NCI-H748 (cell line): Measurements from ENCODE around the gene TSPAN4.
A peak's percentile ranks its signal among the peaks of the same experiment; 100 is the strongest.

Experiments used
- DNase-seq: peaks from one replicate; lab custom pipeline; 2025; ENCODE audit not compliant: unreplicated experiment; lab: John Stamatoyannopoulos, UW

Gene TSPAN4

DNA sequence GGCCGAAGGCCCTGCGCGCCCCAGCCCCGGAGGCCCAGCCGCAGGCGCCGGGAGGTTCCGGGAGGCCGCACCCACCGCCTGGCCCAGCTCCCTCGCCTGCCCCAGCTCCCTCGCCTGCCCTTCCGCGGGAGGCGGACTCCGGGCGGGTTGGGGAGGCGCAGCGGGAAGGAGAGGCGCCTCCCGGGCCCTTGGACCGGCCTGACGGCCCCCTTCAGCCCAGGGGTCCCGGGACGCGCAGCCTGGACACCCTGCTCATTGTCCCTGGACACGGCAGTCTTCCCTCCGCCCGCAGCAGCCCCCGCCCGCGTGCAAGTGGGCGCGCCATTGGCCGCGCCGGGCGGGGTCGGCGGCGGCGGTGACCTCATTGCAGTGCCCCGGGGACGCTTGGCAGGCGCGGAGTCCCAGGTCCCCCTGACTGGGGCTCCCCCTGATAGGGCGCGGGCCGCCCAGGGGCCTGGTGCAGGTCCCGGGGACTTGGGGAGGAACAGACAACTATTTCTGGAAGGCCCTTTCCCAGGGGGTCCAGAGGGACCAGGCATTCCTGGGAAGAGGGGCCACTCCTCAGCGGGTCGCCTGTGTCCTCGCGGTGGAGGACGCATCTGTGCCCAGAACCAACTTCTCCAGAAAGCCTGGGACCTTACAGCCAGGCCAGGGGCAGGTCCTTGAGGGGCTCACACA lies 9.4 kb upstream of the TSPAN4 start:
- DNase-seq = peak; percentile 63

DNA sequence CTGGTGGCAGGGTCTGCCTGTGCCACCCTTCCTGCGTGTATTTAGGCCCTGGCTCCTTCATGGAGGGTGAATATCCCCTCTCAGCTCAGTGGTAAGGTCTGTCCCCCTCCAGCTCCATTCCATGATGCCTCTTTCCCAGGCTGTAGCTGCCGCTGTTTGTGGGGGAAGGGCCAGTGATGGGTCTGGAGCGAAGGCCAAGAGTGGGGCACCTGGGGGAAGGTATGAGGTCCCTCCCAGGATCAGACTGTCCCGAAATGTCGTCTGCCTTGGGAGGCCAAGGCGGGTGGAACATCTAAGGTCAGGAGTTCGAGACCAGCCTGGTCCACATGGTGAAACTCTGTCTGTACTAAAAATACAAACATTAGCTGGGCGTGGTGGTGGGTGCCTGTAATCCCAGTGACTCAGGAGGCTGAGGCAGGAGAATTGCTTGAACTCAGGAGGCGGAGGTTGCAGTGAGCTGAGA lies 8.8 kb upstream of the TSPAN4 start:
- DNase-seq = no peak

DNA sequence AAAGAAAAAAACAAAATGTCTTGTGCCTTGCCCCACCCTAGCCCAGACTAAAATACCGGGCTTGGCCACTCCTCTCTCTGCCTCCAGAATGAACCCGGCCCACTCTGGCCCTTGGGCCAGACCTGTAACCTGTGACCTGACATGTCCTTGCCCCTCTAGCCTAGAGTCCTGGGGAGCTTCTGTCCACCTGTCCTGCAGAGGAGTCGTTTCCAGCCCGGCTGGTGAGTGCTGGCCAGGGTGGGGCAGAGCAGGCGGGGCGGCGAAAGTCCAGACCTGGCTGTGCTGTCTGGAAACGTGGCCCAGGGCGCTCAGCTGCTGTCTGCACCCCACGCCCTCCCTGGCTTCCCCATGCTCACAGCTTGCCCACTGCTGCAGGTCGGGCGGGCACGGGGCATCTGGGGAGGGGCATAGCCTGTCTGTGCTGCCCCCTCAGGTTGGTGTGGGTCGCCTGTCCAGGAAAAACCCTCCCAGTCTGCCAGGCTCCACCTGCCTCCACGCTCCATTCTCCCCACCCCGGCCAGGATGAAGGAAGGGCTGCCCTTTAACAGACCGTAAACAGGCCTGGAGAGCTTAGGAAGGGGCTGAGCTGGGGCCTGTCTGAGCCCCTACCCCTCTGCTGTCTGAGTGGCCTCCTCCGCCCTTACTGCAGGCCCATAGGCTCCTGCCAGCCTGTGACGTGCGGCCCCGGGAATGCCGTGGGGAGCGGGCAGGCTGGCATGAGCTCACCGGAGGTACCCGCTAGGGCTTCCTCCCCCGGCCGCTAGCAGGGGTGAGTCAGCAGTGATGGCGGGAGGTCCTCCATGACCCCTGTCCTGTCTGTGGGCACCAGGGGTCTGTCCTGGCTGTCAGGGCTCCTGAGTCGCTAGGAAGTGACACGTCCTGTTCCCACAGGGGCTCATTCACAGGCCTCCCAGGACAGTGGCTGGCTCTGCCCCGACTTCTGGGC lies 8.0 kb upstream of the TSPAN4 start:
- peak; percentile 36 for DNase-seq

DNA sequence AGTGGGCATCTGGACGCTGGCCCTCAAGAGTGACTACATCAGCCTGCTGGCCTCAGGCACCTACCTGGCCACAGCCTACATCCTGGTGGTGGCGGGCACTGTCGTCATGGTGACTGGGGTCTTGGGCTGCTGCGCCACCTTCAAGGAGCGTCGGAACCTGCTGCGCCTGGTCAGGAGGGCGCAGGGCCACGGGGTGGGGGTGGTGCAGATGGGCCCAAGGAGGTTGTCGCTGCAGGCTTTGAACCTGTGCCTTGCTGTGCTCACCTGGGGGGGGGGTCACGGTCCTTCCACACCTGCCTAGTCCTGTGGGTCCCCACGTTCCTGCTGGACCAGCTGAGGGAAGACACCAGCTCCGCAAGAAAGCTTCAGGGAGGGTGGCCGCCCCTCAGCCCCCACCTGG lies 6.4 kb upstream of the TSPAN4 start:
- DNase-seq = no peak

DNA sequence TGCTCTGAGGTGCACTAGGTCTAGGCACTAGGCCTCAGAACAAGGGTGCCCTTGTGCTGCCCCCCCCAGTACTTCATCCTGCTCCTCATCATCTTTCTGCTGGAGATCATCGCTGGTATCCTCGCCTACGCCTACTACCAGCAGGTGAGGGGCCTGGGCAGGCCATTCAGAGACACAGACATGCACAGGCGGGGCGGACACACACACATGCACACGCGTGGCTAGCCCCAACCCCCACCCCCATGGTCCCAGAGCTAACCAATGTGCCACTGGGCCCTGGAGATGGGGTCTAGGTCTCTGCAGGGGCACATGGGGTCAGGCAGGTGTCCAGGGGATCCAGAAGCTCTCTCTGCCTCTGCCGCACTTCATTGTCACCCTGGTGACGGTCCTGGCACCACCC lies 6.0 kb upstream of the TSPAN4 start:
- DNase-seq = no peak

DNA sequence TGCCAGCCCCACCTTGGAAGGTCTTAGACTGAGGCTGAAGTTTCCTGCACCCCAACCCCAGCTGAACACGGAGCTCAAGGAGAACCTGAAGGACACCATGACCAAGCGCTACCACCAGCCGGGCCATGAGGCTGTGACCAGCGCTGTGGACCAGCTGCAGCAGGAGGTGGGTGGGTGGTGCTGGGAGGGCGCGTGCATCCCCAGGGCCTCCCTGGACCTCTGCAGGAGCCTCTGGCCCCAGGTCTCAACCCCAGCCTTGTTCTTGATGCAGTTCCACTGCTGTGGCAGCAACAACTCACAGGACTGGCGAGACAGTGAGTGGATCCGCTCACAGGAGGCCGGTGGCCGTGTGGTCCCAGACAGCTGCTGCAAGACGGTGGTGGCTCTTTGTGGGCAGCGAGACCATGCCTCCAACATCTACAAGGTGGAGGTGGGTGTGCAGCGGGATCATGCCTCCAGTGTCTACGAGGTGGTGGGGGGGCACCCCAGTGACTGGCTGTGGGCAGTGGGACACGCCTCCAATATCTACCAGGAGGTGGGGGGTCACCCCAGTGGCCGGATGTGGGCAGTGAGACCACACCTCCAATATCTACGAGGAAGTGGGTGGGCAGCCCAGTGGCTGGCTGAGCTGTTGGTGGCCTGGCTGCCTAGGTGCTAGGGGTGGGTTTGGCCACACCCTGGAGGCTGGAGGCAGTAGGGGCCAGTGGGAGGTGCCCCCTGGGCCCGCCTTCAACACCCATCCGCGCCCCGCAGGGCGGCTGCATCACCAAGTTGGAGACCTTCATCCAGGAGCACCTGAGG lies 5.3 kb upstream of the TSPAN4 start:
- no peak for DNase-seq

DNA sequence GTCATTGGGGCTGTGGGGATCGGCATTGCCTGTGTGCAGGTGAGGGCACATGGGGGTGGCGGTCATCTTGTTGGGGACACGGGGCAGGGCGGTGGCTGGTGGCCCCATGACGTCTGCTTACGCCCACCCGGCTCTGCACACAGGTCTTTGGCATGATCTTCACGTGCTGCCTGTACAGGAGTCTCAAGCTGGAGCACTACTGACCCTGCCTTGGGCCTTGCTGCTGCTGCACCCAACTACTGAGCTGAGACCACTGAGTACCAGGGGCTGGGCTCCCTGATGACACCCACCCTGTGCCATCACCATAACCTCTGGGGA lies 4.7 kb upstream of the TSPAN4 start:
- no peak for DNase-seq

DNA sequence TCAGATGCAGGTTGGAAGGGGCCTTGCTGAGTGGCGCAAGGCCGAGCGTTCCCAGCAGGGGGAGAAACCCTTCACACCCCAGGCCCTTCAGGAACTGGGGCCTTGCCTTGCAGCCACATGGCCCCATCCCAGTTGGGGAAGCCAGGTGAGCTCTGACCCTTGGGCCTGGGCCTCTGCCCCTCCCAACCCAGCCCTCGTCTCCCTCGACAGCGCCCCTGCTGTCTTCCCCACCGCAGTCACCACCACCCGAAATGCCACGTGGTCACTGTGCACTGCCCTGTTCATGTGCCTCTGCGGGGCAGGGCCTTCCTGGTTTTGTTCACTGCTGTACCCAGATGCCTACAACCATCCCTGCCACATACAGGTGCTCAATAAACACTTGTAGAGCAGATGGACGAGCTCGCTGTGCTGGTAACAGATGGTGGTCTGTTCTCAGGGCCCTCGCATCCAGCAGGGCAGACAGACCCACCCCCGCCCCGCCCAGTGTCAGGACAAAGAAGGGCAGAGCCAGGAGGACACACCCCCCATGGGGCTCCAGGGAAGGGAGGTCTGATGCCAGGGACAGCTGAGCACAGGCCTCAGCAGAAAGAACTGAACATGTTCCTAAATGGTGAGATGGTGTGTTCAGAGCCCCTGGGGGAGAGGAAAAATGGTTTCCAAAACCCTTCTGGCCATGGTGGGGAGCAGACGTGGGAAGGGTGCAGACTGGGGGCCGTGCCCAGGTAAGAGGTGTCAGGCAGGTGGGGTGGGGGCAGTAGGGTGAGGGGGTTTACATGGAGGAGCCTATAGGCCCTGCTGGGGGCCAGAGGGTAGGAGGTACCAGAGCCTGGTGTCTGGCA lies 4.0 kb upstream of the TSPAN4 start:
- peak; percentile 27 for DNase-seq

DNA sequence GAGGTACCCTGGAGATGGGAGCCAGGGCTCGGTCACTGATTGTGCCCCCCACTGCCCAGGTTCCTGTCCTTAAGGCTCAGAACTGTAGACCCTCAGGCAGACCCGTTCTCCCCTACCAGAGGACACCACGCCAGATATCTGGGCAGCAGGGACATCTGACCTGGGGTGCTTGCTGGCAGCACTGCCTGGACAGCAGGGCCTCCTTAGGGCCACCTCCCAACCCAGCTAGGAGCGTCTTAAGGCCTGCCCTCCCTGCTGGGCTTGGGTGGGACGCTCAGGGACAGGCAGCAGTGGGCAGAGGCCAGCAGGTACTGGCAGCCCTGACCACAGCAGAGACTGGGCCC lies 3.4 kb upstream of the TSPAN4 start:
- DNase-seq = no peak

DNA sequence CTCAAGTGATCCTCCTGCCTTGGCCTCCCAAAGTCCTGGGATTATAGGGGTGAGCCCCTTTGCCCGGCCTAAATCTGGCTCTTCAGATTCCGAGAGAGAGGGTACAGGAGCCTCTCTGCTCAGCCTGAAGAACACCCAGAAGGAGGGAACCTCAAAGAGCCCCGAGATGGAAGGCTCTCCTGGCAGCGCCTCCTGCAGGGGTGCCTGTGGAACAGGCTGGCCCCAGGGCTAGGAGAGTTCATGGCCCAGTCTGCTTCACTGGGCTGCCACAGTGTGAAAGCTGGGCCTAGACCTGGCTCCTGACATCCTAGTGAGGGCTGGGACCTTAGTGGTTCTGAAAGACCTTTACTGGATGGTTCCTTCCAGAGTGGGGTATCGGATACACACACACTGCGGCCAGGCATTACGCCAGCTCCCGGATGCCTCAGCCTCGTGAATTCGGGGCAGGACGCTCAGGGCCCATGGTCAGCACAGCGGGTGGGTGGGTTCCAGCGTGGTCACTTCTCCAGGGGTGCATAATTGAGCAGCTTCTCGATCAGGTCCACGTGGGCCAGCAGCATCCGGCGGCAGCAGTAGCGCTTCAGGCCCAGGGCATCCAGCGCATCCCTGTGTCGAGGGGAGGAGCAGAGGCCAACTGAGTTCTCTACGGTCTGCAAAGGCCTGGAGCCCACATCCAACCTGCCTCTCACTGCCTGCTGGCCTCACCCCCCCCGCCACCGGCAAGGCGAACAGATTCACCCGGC lies 2.6 kb upstream of the TSPAN4 start:
- no peak for DNase-seq

DNA sequence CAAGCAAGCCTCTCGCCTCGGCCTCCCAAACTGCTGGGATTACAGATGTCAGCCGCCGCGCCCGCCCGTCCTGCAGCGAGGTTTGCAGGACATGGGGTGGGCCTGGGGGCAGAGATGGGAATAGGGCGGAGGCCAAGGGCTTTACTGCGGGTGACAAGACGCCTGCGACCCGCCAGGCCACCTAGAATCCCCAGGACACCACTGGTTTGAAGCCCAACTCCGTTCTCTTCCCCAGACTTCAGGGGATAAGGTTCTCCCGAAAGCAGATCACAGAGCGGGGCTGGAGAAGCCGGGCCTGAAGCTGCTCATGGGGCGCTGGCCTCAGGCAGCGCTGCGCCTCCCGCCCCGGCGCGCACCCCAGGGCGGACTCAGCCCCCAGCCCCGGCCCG lies 677 bp upstream of the TSPAN4 start:
- DNase-seq = peak; percentile 54

DNA sequence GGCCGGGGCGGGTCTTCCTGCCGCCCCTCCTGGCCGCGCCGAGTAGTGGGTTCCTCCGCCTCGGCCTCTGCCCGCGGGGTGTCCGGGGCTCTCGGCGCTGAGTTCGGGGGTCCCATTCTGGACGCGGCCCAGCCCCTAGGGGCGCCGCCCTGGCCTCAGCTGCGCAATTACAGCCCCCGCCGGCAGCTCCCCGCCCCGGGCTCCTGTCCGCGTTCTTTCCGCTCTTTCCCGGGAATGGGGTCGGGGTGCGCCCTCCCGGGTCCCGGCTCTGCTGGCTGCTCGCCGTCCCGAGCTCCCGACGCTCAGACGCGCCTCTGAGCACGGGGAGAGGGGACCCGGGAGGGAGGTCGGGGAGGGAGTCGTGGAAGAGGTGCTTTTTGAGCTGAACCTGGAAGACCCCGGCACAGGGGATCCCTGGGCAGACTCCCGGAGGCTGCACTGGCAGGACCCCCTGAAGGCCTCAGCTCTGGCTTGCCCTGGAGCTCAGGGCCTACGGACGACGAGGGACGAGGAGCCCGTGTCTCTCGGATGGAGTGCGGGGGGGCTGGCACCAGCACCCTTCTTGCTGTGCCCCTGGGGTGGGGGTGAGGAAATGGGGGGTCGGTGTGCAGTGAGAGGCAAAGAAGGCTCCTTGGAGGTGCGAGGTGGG lies 558 bp downstream of the TSPAN4 start:
- peak; percentile 42 for DNase-seq

DNA sequence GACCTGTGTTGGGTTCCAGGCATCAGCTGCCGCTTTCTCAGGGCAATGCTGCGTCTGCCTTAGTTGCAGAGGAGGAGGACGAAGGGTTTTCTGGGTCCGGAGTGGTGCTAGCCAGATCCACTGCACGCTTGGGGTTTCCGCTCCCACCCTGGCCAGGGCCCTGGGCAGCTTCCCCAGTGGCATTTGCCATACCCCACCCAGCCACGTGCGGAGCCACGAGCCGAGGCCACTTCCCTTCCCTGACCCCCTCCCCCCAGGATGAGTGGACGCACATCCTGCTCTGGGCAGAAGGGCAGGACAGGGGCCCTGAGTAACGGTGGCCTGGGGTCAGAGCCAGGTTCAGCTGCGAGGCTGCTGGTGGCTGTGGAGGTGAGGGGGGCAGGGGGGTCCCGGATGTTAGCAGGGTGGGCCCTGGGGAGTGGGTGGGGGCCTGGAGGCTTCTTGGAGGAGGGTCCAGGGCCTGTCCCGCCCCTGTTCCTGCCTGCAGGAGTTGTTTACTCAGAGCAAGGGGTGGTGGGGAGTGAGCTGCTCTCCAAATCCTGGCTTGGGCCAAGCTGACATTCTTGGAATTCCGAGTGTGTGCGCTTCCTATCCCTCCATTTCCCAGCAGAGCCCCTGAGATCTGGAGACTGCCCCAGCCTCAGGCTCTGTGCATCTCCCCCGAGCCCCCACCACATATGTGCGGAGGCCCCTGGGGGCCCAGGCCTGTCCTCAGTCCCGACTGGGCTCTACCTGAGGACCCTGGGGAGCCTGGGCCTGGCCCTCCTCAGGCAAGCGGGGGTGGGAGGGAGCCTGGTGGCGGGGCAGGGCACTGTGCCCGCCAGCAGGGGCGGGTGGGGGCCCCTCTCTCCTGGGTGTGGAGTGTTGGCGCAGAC lies 1.4 kb downstream of the TSPAN4 start:
- DNase-seq = no peak

DNA sequence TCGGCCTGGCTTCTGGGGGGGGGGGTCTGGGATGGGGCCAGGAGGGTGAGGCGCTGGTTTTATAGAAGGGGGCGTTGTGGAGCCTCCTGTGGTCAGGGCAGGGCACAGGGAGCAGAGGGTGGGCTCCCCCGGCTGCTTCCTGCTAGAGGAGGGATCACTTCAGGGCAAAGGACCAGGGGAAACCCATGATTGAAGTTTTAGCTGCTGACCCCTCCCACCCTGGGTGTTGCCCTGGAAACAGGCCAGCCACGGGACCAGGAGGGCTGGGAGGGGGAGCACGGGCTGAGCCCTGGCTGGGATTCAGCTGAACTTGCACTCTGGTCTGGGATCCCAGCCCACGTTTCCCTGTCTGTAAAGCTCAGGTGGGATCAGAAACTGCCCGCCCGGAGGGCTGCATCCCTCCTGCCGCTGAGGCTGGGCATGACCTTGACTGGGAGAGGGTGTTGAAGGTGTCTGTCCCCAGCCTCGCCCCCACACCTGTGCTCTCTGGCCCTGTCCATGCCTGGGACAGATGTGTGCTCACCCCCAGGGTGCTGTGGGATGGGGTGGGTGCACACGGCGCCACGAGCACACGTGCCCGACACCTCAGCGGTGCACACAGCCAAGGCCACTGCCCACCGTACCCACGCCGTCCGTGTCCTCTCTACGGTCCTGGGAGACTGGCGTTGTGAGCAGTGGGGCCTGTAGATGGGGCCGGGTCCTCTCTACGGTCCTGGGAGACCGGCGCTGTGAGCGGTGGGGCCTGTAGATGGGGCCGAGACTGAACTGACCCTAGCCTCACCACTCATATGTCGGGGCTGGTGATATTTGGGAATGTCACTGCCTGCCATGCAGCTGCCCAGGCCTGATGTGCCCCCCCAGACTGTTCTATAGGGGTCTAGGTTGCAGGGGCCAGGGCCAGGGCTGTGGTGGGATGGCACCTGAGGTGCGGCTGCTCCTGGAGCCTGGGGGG lies 2.3 kb downstream of the TSPAN4 start:
- DNase-seq = peak; percentile 26

DNA sequence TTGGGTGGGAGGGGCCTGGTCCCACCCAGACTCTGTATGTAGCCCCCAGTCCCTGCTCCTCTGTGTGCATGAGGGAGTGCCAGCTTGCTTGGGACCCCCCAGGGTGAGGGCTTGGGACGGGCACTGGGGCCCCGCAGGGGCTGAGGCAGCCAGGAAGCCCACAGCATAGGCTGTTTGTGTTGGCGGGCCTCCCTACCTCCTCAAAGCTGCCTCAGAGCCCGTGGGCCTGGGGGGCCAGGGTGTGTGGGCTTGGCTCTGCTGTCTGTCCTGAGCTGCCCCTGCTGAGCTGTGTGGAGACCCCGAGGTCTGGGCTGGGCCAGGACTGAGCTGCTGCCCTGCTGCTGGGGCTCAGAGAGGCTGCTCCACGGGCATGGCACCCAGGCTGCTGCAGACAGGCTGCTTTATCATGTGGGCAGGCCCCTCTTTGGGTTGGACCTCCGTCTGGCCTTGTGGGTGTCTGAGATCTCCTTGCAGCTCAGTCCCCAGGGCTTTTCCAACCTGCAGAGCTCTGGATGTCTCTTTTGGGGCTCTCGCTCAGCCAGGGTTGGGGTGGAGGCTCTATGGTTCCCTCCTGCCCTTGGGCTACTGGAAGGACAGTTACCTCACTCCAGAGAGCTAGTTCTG lies 3.3 kb downstream of the TSPAN4 start:
- DNase-seq = no peak

DNA sequence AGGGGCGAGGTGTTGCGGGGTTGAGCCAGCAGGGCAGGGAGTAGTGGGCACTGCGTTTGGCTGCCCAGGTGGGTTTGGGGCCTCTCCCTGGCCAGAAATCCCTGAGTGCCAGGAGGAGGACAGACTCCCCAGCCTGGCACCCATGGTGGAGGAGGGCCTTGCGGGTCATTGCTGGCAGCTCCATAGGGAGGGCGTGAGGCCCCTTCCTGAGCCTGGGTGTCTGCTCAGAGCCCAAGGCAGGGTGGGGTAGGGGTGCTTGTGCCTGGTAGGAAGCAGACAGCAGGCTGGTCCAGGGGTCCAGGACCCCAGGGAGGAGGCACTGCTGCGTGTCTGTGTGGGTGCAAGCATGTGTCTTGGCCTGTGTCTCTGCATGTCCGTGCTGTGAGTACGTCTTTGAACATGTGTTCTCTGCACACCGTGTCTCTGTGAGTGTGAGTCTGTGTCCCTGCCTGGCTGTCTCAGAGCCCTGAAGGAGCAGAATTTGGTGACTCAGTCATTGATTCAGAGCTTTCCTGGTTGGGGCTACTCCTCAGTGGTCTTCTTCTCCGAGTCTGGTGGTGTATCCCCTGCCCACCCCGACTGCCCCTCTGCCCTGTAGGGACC lies 3.9 kb downstream of the TSPAN4 start:
- no peak for DNase-seq

DNA sequence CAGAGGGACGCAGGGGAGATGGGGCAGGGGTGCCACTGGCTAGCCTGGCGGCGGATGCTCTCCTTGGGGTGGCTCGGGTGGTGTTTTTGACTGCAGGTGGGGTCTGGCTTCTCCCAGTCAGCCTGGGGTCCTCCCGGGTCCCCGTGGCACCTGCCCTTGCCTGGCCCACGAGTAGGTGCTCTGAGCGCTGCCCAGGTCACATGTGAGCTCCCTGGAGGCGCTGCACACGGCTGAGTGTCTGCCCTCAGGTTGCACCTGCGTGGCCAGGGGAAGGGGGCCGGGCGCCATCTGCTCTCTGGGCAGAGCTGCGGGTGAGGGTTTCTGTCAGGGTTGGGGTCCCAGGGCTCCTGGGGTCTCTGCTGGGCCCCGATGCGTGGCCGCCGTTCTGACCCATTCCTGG lies 5.2 kb downstream of the TSPAN4 start:
- peak; percentile 9 for DNase-seq
